ENCODE measurements around the gene FKBP5. TPM values are rescaled to one million over a fixed set of nuclear protein-coding genes. Genes with fewer than 3 reads are reported as not detected.
A peak's percentile ranks its signal among the peaks of the same experiment; 100 is the strongest.
"Not testable (repeated sequence)": the region's sequence is repeated elsewhere in the genome, so short reads cannot be mapped to it uniquely, and the experiment has no call there.

The FKBP5 gene
- total and polyA plus RNA-seq, 9 donors: 36.2 to 231 (median 142) TPM

GRCh38 chr6:35694462-35694861 is 5.7 kb upstream of the FKBP5 start:
- no peak overlapping the region for H3K27ac ChIP-seq
- no peak overlapping the region for H3K4me3 ChIP-seq
- intact Hi-C loops (cut with DNase I): loop anchor here in 1 of 4 donors (5.0 kb wide), 1 partner anchor 33 kb away; no protein-coding TSS in a partner anchor
- H3K4me1 ChIP-seq (ENCODE audit: insufficient read depth): peaks cover 2% of the 10 kb centered on the region
- TF ChIP-seq EP300 (IDR thresholded peaks at IDR 0.05): no peak
- TF ChIP-seq POLR2A (IDR thresholded peaks at IDR 0.05): no peak
- TF ChIP-seq CTCF (IDR thresholded peaks at IDR 0.05): no peak
- H3K9me3 ChIP-seq: no peaks in the 10 kb centered on the region
- 73 to 81% (median 80%) methylated on average over 2 of the region's 2 CpGs for WGBS, 3 donors
- H3K27me3 ChIP-seq: no peaks in the 10 kb centered on the region
- no peaks in the 10 kb centered on the region for H3K36me3 ChIP-seq
- no peak for DNase-seq

- peak; percentile 77 to 95 (median 88) for DNase-seq
- H3K27ac ChIP-seq: peak overlapping the region; percentile 58 to 68
- 50 to 60% (median 57%) methylated on average over 10 of the region's 10 CpGs for WGBS, 3 donors
- intact Hi-C loops (cut with DNase I): loop anchor here in 1 of 4 donors (5.0 kb wide), 1 partner anchor 36 kb away; no protein-coding TSS in a partner anchor
- H3K4me1 ChIP-seq (ENCODE audit: insufficient read depth): peaks cover 4% of the 10 kb centered on the region
- H3K27me3 ChIP-seq: no peaks in the 10 kb centered on the region
- no peak for TF ChIP-seq CTCF (IDR thresholded peaks at IDR 0.05)
- no peak for TF ChIP-seq EP300 (IDR thresholded peaks at IDR 0.05)
- no peak for TF ChIP-seq POLR2A (IDR thresholded peaks at IDR 0.05)
- H3K9me3 ChIP-seq: no peaks in the 10 kb centered on the region
- H3K4me3 ChIP-seq: no peak overlapping the region
- no peaks in the 10 kb centered on the region for H3K36me3 ChIP-seq
These were observed 2.5 kb upstream of the FKBP5 start for GRCh38 chr6:35691027-35691824.

- WGBS, 3 donors: 93 to 96% (median 94%) methylated on average over 9 of the region's 9 CpGs
- Histone ChIP-seq H3K4me3 (no peak overlapping the region), H3K9me3 (no peaks in the 10 kb centered on the region), H3K27ac (no peak overlapping the region), H3K27me3 (no peaks in the 10 kb centered on the region), H3K36me3 (no peaks in the 10 kb centered on the region), H3K4me1 (ENCODE audit: insufficient read depth) (peaks cover 4% of the 10 kb centered on the region)
- no peak for DNase-seq
- no peak for TF ChIP-seq POLR2A (IDR thresholded peaks at IDR 0.05)
- no peak for TF ChIP-seq EP300 (IDR thresholded peaks at IDR 0.05)
- TF ChIP-seq CTCF (IDR thresholded peaks at IDR 0.05): no peak
- intact Hi-C loops (cut with DNase I): loop anchor here in 1 of 4 donors (5.0 kb wide), 1 partner anchor 37 kb away; no protein-coding TSS in a partner anchor
These were observed 1.8 kb upstream of the FKBP5 start for GRCh38 chr6:35690484-35690883.

GRCh38 chr6:35690006-35690405 is 1.3 kb upstream of the FKBP5 start:
- not testable (repeated sequence) for H3K4me3 ChIP-seq; H3K4me1 ChIP-seq (ENCODE audit: insufficient read depth); DNase-seq; H3K9me3 ChIP-seq; H3K27me3 ChIP-seq; H3K36me3 ChIP-seq
- intact Hi-C loops (cut with DNase I): loop anchor here in 1 of 4 donors (5.0 kb wide), 1 partner anchor 37 kb away; no protein-coding TSS in a partner anchor
- H3K27ac ChIP-seq: peak overlapping the region; percentile 47 to 90
- WGBS, 3 donors: 94 to 97% (median 95%) methylated on average over 16 of the region's 16 CpGs

Measured in ovary (tissue), 9 donors.